Fibroblast of skin of right biceps (primary cell): ENCODE data around the gene EDAR.
A peak's percentile ranks its signal among the peaks of the same experiment; 100 is the strongest.

ENCODE experiments used
- DNase-seq: peaks from one replicate; pipeline ENCODE4 v3.0.0-alpha.2; 2013

EDAR gene

DNA sequence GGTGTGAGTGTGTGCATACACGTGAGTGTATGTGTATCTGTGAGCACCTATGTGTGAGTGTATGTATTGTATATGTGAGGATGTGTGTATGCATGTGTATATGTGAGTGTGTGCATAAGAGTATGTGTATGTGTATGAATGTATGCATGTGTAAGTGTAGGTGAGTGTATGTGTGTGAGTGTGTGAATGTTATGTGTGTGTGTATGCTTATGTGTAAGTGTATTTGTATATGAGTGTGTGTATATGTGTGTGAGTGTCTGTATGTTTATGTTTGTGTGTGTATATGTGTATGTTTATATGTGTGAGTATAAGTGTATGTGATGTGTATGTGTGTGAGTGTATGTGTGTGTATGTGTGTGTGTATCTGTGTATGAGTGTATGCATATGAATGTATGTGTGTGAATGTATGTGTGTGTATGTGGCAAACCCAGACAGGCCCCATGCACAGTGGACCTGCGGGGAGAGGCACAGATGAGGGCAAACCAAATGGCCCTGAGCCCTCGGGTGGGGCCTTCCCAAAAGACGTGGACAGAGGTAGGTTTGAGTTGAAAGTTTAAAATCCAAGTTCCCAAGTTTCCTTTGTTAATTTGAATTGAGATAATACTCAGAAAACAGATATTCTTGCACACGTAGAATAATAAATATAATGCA, 51.5 kb downstream of the EDAR start:
- DNase-seq = no peak

DNA sequence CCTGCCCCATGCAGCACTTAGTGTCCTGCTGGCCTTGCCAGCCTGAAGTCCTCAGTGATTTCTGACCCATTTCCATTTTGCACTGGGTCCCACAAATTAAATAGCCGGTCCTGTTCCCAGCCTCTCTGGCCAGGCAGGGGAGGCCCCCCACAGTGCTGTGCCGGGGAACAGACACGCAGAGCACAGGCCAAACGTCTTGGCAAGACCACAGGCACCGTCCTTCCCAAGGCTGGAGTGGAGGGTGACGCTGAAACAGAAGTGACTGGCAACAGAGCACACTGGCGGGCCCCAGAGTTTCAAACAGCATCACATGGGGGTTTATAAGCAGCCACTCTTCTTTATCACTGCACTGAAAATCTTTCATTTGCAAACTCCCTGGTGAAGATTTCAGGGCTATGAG, 52.2 kb downstream of the EDAR start:
- no peak for DNase-seq

DNA sequence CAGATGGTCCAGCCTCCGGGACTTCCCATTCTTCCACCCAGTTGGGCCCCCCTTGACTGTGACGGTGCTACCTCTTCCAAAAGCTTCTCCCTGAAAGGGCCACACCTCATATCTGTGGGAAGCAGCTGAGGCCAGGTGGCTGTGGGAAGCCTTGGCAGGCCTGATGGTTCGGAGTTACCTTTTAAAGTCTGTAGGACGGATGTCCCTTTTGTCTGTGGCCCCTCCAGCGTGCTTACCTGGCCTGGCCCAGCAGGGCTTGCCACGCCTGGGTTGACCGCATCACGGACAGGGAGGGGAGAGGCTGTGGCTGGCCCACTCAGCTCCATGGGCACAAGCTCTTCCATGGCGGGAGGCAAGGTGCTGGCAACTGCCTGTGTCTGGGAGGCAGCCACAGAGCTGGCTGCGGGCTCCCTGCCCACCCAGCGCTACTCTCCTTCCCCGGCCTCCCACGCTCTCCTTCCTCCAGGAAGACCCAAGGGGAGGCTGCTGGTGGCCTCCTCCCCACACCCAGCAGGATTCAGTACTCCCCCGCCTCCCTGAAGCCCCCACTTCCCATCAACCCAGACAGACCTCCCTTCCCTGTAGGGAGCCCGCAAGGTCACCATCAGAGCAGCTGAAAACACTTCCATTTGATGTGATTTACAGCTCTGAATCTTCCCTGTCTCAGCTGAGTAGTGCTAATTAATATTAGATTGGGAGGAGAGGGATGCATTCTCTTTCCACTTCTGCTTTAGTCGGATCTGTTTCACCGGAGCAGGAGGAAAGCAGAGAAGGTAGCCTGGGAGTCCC, 52.8 kb downstream of the EDAR start:
- no peak for DNase-seq

DNA sequence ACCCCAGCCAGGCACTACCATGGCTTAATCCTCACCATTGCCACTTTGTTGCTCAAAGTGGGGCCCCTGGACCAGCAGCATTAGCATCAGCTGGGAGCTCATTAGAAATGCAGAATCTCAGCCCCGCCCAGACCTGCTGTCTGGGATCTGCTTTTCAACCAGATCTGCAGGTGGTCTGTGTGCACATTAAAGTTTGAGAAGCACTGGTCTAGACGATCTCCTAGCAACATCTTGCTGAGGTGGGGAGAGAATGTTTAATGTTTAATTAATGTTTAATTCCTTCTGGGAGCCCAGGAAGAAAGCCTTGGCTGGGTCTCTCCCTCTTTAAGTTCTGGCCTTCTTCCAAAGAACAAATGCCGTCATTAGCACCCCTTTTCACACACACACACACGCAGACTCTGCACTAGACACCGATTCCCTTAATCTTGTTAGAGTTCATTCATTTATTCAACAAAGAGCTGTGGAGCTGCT, 53.7 kb downstream of the EDAR start:
- no peak for DNase-seq

DNA sequence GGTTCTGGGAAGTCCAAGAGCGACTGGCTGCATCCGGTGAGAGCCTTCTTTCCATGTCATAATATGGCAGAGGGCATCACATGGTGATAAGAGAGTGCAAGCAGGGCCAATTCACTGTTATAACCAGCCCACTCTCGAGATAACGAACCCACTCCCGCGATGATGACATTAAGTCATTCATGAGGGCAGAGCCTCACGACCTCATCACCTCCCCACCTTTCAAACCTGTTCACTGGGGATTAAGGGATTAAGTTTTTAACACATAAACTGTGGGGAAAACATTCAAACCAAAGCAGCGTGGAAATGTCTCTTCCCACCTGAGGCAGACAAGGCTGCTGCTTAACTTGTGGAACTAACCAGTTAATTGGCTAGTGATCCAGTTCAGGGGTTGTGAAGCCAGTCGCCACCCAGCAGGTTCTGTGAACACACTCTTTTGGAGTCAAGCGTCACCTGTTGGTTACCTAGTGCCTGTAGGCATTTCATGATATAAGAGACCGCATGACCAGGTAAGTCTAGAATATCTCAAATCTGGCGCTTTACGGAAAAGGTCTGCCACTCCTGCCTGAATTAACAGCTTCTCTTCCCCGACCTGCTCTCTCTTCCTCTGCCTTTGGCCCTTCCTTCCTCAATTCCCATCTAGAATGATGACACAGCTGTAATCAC, 54.3 kb downstream of the EDAR start:
- no peak for DNase-seq

DNA sequence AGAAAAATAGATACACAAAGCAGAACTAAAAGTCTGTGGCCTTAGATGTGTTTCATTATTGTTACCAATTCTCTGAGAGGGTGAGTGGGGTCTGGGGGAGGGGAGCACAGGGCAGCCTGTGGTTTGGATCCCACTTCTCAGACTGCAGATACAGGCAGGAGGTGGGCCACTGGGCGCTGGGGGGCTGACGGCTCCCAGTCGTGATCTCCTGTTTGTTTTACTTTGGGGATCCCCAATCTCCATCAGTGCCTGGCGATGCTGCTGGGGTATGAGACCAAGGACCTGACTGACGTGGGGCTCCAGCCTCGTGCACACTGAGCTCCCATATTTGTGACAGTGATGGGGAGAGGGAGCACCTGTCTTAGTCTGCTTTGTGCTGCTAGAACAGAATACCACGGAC, 54.9 kb downstream of the EDAR start:
- DNase-seq = no peak

DNA sequence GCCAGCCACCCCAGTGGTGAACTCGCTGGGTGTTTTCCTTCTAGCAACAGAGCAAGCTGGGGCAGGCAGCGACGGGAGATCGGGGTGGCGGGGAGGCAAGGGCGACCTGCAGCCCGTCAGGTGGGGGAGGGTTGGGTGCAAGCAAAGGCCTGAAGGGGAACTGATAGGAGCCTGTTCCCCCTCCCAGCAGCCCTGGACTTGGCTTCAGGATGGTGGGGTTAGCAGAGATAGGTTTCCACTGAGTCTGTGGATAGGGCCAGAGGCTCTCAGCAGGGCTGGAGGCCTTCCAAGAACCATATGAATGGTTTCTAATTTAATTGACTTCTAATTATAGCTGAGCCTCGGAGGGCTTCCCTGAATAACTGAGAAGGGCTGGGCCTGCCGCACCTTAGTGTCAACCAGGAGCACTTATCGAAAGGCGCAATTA, 55.3 kb downstream of the EDAR start:
- no peak for DNase-seq

DNA sequence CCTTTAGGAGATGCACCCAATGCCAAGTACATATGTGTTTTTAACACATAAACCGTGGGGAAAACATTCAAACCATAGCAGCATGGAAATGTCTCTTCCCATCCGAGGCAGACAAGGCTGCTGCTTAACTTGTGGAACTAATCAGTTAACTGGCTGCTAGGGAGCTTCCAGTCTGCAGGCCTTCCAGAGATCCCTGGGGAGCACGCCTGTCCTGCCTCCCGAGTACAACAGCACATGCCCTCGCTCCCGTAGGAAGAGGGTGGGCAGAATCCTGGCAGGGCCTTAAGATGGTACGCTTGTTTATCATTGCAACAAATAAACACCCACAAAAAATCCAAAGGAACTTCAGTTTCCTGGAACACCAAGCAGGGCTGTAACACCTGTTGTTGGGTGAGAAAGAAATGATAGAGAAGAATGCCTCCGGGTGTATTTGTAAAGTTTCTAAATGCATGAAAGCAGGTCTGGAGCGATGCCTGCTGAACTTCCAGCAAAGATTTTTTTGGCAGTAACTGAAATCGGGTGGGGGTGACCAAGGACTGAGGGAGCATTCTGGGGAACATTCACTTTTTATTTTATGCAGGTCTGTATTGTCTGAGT, 56.2 kb downstream of the EDAR start:
- DNase-seq = no peak

DNA sequence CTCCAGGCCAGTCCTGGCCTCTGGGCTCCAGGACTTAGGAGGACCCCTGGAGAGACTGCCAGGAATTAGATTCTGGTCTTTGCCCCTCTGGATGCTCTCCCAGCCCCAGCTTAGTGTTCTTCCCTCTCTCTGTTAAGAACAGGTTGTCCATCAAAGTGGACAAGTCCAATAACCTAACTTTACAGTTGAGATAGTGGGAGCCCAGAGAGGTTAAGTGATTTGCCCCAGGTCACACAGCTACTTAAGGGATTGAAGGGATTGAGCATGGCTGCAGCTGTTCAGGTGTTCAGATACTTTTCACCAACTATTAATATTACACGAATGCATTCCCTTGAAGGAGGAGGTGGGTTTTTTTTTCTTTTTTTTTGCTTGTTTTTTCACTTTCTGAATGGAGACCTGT, 57.6 kb downstream of the EDAR start:
- no peak for DNase-seq

DNA sequence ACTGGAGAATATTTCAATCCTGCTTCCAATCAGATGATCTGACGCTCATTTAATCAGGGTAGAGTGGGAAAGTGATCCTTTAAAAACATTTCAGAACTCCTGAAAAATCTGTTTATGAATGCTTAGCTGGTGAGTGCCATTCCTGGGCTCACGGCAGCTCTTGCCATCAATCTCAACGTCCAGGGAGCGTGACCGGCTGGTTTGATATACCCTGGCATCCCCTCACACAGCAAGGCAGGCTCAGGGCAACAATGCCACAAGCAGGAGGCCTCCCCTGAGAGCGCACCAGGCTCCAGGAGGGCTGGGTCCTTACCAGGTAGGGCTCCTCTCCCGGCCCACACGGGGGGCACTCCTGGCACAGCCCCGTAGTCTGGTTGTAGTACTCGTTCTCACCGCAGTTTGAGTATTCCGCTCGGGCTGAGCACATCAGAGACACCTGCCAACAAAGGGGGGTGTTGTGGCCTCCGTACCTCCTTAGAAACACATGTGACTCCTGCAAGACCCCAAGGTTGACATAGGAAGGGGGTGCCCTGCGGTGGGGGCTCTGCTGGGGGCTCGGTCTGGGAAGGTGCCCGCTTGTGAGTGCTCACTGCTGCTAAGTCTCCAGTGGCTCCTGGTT, 59.1 kb downstream of the EDAR start:
- DNase-seq = no peak

DNA sequence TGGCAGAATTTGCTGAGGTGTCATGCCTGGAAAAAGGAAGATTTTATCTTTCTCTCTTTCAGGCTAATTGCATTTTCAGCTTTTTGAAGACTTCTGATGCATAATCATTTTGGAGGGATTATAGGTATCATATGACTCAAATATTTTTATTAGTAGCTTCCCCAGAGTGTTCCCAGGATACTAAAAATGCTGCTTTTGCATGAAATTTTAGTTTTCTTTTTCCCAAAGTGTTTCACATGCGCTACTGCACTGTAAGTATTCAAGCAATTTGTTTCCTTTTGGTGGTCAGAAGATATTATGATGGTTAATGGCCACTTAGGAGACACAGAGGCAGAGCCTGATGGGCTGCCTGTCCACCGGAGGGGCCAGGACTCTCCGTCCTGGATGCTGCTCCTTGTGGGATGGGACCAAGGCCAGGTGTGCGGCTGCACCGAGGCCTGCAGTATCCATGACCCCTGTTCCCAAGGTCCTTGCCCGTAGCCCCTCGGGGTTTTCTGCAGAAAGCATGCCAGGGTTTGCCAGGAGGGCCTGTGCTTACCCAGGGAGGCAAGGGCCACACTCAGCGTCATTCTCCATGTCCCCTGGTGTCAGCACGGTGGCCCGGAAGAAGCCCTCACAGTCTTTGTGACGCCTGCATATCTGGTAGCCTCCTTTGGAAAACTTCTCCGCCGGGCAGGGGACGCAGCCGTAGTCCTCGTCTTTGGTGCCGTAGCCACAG, 60.2 kb downstream of the EDAR start:
- no peak for DNase-seq

DNA sequence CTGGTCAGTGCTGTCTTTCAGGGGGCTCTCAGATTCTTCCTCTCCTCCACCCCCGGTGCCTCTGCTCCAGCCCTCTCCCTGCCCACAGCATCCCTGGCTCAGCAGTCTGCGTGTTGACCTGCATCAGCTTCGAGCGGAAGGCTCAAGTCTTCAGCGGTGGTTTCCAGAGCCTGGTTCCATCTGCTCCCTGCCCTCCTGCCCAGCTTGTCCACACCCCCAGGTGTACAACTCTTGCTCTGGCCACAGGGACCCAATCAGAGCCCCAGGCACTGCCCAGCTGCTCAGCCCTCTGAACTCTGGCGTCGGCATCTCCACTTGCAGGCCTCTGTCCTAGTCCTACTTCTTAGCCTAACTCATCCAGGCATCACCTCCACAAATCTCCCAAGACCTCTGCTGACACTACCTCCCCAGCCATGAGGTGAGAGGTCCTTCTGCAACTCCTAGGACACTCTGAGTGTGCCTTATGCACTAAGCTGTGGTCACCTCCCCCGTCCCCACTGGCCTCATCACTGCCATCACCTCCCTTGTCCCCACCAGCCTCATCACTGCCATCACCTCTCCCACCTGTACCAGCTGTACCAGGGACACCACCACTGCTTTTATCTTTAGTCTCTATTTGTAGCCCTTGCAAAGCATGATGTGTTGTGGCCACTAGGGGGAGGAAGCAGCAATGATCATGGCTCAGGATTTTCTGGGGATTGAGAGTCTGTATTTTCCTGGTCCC, 60.9 kb downstream of the EDAR start:
- DNase-seq = peak; percentile 39

DNA sequence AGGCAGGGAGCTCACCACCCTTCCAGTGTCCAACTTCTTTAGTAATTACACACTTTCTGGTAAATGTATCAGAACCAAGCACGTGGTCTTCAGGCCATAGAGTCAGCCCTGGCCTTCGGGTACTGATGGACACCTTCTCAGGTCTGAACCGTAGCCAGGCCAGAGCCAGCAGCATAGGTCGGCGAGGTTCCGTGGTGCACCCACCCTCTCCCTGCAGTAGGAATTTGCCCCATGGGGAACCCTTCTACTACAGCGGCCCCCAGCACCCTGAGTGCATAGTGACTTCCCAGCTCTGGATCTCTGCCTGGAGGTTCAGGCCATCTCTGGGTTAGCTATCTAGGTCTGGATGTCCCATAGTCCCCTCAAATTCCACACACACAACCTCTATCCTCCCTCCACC, 61.6 kb downstream of the EDAR start:
- no peak for DNase-seq

DNA sequence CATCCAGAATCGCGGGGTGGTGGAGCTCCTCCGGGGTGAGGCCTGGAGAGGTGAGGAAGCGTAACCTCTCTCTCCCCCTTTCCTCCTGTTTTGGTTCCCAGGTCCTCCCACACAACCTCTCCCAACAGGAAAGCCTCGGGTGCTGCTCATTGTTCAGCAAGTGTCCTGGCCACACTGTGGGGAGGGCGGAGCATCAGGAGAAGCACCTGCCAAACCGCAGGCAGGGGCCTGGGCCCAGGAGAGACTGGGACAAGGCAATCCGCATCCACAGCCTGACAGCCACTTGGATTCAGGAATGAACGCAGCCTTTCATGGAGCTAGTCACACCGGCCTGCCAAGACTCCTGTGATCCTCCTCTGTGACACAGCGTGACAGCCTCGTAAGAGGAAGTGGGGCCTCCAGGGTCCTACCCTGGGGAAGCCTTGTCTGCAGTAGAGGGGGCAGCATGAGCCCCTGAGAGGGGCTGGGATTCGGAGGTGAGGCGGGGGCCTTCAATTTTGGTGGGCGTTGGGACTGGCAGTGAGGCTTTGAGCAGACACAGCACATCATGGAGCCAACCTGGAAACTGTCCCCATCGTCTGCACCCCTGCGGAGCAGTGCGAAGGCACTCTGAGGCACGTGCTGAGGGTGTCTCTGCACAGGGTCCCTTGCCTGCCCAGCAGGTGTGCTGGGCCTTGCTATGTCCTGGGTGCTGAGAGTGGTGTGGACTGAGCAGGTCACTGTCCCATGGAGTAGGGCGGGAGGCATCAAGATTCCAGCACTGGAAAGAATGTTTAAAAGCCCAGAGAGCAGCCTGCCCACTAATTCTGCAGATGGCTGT, 62.2 kb downstream of the EDAR start:
- DNase-seq = no peak

DNA sequence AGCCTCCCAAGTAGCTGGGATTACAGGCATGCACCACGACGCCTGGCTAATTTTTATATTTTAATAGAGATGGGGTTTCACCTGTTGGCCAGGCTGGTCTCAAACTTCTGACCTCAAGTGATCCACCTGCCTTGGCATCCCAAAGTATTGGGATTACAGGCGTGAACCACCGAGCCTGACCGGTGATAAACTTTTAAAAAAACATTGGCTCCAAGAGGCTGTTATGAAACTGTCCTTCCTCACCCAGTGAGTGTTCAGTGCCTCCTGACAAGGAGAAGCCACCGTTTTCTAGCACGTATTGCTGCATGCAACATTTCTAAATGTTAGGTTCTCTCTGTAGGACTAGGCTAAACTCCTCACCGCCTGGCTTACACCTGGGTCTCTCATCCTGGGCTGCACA, 63.3 kb downstream of the EDAR start:
- DNase-seq = no peak

DNA sequence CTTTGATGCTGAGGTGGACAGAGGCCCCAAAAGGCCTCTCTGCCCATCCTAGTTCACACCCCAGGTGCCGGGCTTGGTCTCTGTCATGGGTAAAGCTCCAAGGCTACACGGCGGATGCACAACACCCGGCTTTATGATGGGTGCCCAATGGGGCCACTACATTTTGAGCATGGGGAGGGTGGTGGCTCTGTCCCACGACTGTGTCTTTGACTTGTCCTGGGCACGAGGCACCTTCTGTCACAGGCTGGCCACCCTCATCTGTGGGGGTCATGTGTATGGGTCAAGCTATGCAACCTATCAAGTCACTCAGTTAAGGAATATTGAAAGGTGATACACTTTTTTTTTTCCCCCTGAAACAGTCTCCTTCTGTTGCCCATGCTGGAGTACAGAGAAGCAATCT, 63.7 kb downstream of the EDAR start:
- DNase-seq = no peak

DNA sequence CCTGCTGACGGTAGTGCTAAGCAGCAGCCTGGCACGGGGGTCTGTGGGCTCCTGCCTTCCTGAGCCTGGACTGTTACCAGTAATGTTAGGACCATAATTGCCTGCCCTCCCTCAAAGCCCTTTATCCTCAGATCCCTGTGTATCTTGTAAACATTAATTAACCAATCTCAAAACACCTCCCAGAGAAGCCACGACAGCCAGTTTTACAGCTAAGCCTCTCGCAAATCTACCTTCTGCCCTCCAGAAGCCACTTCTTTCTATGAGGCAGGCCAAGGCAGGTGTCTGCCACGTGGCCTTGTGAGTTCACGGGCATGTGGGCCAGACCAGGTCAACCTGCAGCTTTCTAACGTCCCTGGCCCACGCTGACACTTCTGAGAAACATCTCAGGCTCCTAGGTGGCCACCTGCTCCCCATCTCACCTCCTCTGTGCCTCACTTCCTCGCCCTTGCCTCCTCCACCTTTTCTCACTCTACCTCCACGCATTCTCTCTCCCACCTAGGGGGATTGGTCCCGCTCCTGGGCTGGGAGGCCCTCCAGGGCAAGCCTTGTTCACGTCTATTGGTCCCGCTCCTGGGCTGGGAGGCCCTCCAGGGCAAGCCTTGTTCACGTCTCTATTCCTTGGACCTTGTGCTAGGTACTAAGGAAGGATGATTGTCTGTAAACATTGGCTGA, 64.3 kb downstream of the EDAR start:
- DNase-seq = no peak

DNA sequence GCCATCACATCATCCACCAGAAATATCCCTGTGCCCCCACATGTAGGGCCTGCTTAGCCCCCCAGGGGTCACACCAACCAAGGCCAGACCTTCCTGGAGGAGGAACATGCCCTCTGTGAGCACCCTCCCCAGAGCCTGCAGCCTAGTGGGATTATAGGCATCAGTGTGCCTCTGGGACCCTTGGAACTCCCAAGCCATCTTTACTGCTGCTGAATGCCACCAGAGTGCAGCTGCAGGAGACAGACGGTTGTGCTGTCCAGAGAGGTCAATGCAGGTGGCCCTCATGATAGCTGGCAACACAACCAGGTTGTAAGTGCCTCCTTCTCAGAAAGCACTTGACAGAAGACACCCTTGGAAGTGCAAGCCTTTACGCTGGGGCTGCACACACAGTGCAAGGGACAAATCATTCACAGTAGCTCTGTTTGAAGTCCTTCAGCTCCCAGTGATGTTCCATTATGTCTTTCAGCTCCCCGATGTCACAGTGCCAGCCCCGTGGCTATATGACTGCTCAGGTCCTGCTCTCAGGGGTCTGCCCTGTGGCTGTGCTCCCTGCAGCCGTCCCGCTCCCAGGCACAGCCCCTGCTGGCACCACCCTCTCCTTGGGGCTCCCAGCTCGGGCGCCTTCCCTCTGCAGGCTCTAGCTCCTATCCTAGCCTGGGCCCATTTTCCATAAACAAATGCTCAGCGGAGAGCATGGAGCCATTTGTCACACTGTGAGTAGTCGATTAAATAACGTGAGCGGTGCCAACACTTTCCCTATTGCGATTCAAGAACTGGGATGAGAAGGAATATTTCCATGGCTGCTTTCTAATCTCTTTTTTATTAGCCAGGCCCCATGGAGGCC, 65.1 kb downstream of the EDAR start:
- DNase-seq = no peak

DNA sequence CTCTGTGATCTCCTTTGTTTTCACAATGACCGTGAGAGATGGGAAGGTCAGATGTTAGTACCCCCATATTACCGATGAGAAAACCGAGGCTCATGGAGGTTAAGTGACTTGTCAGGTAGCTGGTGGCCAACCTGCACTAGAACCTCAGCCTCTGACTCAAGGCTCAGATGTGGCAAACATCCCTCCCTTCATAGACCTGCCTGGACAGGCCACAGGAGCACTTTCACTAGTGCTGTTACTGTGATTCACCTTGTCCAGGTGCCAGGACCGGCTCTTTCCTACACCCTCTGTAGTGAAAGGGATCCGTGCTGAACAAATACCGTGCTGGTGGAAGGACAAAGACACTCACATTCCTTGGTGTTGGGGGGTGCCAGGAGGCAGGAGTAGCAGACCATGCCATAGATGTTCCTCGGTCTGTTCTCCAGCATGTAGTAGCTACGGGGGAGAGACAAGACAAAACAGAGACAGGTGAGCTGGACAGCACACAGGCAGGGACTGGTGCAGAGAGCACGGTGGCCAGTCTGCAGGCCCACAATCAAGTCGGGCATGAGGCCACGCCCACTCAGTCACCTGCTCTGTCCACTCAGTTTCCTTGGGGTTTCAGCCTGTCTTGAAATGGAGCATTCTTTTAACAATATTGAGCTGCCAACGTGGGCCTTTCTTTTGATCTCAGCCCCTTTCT, 65.9 kb downstream of the EDAR start:
- DNase-seq = no peak
